Neural progenitor cell (in vitro differentiated cells): Measurements from ENCODE around the gene SLITRK6.

Experiments used
- EZH2 ChIP-seq: fragments of 200-600 bp; sonication (generic); IDR thresholded peaks from 2 replicates; pipeline ENCODE4 v1.6.1; 2017; ENCODE audit warnings: antibody characterized with exemption, mild to moderate bottlenecking, moderate library complexity
- EZH2phosphoT487 ChIP-seq: fragments of 200-600 bp; sonication (generic); IDR thresholded peaks from 2 replicates; pipeline ENCODE4 v1.6.1; 2017; ENCODE audit warnings: antibody characterized with exemption
- TF ChIP-seq, protein P1 (sequence below): fragments of 200-600 bp; sonication (generic); IDR thresholded peaks from 2 replicates; pipeline ENCODE4 v1.5.1; 2017; ENCODE audit warnings: antibody characterized with exemption, mild to moderate bottlenecking

DNA sequence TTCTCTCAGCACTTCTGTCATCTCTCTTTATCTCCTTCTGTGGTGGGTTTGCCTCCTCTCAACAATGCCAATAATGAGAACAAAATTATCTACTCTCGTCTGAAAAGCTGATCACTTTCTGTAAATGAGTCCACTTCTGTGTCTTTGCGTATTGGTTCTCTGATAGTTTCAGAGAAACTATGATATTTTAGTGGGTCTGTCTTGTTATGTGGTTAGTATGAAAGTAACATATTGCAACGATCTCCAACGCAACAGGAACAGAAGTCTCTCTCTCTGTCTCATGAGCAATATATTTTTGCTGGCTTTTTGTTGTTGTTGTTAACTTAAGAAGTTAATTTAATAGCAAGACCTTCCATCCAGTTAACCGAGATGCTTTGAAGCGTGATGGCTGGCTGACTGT lies 47.8 kb upstream of the SLITRK6 start:
- no peak for TF ChIP-seq EZH2
- TF ChIP-seq, protein P1, sequence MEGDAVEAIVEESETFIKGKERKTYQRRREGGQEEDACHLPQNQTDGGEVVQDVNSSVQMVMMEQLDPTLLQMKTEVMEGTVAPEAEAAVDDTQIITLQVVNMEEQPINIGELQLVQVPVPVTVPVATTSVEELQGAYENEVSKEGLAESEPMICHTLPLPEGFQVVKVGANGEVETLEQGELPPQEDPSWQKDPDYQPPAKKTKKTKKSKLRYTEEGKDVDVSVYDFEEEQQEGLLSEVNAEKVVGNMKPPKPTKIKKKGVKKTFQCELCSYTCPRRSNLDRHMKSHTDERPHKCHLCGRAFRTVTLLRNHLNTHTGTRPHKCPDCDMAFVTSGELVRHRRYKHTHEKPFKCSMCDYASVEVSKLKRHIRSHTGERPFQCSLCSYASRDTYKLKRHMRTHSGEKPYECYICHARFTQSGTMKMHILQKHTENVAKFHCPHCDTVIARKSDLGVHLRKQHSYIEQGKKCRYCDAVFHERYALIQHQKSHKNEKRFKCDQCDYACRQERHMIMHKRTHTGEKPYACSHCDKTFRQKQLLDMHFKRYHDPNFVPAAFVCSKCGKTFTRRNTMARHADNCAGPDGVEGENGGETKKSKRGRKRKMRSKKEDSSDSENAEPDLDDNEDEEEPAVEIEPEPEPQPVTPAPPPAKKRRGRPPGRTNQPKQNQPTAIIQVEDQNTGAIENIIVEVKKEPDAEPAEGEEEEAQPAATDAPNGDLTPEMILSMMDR, result no peak
- no peak for TF ChIP-seq EZH2phosphoT487
